KBM-7 (cell line): ENCODE measurements around the gene C17orf78.
"Not testable (repeated sequence)": the region's sequence is repeated elsewhere in the genome, so short reads cannot be mapped to it uniquely, and the experiment has no call there.

ENCODE experiments used
- DNase-seq: peaks from one replicate; pipeline ENCODE4 v3.0.0-alpha.2; 2015
- in situ Hi-C: fragments of 300-500 bp; cut with MboI; formaldehyde crosslinking; loops from 2 replicates; pipeline ENCODE4 v1.14.3; 2020; ENCODE audit warnings: low sequenced_read_pairs, low pct_unique_long_range_greater_than_20kb, mixed read lengths

C17orf78 gene

DNA sequence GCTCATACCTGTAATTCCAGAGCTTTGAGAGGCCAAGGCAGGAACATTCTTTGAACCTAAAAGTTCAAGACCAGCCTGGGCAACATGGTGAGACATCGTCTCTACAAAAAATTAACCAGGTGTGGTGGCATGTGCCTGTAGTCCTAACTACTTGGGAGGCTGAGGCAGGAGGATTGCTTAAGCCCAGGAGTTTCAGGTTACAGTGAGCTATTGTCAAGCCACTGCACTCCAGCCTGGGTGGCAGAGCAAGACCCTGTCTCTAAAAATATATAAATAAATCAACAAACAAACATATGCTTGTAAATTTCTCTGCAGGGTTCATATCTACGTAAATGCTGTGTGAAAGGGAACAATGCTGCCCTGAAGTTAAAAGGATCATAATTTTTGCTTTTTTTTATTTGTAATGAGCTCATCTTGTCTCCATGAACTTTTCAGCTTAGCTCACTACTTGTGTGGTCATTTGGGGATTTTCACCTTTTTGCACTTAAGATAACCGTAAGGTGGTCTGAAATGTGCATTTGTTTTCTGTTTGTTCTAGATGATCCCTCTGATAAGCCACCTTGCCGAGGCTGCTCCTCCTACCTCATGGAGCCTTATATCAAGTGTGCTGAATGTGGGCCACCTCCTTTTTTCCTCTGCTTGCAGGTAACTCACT lies 47.3 kb downstream of the C17orf78 start:
- in situ Hi-C loops = no loop called here
- no peak for DNase-seq

DNA sequence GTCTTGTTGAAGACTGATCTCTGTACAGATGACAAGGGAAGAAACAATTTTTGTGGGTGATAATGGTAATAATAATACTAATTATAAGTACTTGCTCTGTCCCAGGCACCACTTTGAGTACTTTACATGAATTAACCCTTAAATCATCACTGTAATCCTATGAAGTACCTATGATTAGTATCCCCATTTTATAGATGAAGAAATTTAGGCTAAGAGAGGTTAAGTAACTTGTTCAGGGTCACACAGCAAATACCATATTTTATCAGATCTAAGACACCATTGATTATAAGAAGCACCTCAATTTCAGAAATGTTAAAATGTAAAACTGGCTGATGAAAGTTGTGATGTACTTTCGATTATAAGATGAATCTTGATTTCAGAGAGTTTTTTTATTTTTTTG lies 49.5 kb downstream of the C17orf78 start:
- in situ Hi-C loops = no loop called here
- no peak for DNase-seq

DNA sequence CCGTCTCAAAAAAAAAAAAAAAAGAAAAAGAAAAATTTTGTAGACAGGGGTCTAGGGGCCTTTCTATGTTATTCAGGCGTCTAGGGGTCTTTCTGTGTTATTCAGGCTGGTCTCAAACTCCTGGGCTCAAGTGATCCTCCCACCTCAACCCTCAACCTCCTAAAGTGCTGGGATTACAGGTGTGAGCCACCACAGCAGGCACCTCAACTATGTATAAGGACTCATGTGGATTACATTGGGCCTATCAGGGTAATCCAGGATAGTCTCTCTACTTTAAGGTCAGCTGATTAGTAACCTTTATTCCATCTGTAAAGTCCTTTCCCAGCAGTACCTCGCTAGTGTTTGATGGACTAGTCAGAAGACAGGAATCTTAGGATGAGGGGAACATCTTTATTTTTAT lies 53.3 kb downstream of the C17orf78 start:
- DNase-seq = no peak
- in situ Hi-C loops = no loop called here

DNA sequence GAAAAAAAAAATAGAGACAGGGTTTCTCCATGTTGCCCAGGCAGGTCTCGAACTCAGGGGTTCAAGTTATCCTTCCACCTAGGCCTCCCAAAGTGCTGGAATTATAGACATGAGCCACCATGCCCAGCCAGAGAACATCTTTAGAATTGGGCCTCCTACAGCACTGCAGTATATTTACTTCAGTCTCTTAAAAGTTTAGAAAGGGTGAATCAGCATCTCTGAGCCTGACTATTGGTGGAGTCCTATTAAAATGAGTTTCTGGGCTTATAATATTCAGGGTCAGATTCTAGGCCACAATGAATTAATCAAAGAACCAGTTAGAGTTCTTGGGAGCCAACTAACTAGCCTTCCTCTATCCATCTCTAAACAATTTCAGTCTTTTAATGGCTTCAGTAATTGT lies 53.7 kb downstream of the C17orf78 start:
- no peak for DNase-seq
- in situ Hi-C loops = no loop called here

DNA sequence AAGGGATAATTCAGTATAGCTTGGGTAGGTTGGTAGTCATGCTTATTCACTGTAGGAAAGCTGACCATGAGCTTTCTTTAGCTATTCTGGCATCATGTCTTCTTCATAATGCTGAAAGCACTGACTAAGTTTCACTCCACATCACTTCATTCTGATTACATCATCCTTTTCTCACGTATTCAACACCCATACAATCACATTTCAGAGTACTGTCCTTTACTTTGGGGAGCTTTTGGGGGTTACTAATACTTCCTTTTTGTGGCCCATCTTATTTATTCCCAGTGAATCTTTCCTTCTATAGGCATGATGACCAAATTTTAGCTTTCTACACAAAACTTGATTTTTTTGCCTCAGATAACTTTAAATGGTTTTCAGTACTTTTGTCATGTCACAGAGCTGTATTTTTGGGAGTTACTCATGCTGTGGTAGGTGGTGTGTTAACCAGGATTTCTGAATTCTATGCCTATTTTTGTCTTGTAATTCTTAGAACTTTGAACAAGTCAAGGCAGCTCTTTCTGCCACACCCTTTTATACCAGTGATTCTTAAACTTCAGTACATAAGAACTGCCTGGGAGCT lies 54.4 kb downstream of the C17orf78 start:
- no peak for DNase-seq
- in situ Hi-C loops = no loop called here

DNA sequence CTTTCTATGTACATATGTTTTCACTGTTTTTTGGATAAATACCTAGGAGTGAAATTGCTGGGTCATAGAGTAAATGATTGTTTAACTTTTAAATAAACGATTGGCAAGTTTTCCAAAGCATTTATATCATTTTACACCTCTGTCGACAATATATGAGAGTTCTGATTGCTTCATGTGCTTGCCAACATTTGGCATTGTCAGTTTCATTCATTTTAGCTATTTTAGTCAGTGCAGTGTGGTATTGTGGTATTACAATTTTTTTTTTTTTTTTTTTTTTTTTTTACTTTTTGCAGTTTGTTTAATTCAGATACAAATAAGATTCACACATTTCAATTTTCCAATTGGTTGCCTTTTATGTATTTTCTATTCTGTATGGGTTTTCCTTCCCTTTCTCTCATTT lies 56.9 kb downstream of the C17orf78 start:
- in situ Hi-C loops = no loop called here
- no peak for DNase-seq

DNA sequence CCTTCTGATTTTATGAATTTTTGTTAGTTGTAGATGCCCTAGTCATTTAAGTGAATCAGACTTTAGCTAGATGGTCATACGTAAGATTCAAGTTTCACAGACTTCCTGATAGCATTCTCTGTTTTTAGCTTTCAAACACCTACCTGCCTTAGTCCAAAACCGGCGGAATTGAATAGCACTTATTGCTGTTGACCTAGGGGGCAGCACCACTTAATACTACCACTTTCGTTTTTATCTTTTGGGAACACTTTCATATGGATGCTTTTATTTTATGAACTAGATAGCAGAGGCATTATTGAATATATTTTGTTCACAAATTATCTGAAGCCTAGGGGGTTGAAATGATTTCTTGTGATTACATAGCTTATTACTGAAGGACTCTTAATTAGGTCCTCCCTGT lies 62.4 kb downstream of the C17orf78 start:
- no peak for DNase-seq
- in situ Hi-C loops = no loop called here

DNA sequence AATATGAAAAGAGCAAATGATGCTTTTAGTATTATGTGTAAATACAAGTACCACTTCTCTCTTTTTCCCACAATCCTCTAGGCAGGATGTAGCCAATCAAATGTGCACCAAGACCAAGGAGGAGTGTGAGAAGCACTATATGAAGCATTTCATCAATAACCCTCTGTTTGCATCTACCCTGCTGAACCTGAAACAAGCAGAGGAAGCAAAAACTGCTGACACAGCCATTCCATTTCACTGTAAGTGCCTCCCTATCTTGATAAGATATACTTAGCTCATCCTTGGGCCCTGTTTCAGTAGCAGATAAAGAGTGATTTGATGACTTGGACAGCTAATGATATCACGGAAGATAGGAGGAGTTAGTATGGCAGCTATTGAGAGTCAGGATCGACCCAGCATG lies 64.6 kb downstream of the C17orf78 start:
- in situ Hi-C loops = no loop called here
- DNase-seq = no peak

DNA sequence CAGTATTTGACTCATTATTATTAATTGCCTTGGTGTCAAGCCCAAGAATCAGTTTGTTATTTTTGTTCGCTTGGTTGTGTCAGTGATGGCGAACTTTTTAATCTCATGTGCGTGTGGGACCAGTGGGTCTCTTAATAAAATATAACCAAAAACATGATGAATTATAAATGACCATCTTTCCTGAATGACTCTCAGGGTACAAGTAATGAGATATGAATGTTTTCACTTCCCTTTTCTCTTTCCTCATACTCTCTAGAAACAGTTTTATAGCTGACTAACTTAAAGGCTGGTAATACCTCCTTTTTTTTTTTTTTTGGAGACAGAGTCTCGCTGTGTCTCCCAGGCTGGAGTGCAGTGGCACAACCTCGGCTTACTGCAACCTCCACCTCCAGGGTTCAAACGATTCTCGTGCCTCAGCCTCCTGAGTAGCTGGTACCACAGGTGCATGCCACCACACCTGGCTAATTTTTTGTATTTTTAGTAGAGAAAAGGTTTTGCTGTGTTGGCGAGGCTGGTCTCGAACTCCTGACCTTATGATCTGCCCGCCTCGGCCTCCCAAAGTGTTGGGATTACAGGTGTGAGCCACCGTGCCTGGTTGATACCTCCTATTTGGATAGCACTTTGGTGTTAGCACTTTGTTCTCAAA lies 65.7 kb downstream of the C17orf78 start:
- DNase-seq = peak; percentile 20
- in situ Hi-C loops = not testable (repeated sequence)
